ENCODE data around the gene PNRC2. TPM values are rescaled to one million over a fixed set of nuclear protein-coding genes. Genes with fewer than 3 reads are reported as not detected.
"Not testable (repeated sequence)": the region's sequence is repeated elsewhere in the genome, so short reads cannot be mapped to it uniquely, and the experiment has no call there.

PNRC2 gene
- total RNA-seq, 2 experiments from 2014 or later: 172 to 183 TPM

- no peak overlapping the region for H3K4me3 ChIP-seq (ENCODE audit: low read length)
- H3K9me3 ChIP-seq (ENCODE audit: control insufficient read depth in 1 of 2, insufficient read depth in 1 of 2, low read length in 2 of 2): no peaks in the 10 kb centered on the region
- H3K36me3 Mint-ChIP-seq (ENCODE audit: low read depth): no peaks in the 10 kb centered on the region
- ChIA-PET POLR2A (no interaction called here), CTCF (no interaction called here)
- no peaks in the 10 kb centered on the region for H3K4me1 Mint-ChIP-seq (ENCODE audit: low read depth)
- ATAC-seq (ENCODE audit: poor library complexity) (no peak), DNase-seq (no peak)
- intact Hi-C loops (cut with DNase I, micrococcal nuclease): no loop called here
- H3K27ac ChIP-seq (ENCODE audit: low read depth in 1 of 2, low read length in 2 of 2): no peak overlapping the region
- no peaks in the 10 kb centered on the region for H3K36me3 ChIP-seq (ENCODE audit: insufficient read depth, low read length)
- no peaks in the 10 kb centered on the region for H3K4me1 ChIP-seq (ENCODE audit: insufficient read depth, low read length)
- H3K9me3 Mint-ChIP-seq: no peaks in the 10 kb centered on the region
- H3K27ac Mint-ChIP-seq: no peak overlapping the region
- no peak for TF ChIP-seq CTCF (IDR thresholded peaks at IDR 0.05)
- H3K4me3 Mint-ChIP-seq: no peak overlapping the region
- H3K27me3 Mint-ChIP-seq: peaks cover 17% of the 10 kb centered on the region
- H3K27me3 ChIP-seq (ENCODE audit: control insufficient read depth in 1 of 2, insufficient read depth in 2 of 2, low read length in 2 of 2): peaks cover 0 to 7% of the 10 kb centered on the region in 2 experiments
Measured at GRCh38 chr1:24007079-24007478, 47.5 kb downstream of the PNRC2 start.

- H3K4me3 Mint-ChIP-seq; H3K27ac Mint-ChIP-seq; ATAC-seq (ENCODE audit: poor library complexity); intact Hi-C loops (cut with DNase I, micrococcal nuclease); CTCF ChIA-PET; H3K36me3 Mint-ChIP-seq (ENCODE audit: low read depth); H3K9me3 ChIP-seq (ENCODE audit: control insufficient read depth in 1 of 2, insufficient read depth in 1 of 2, low read length in 2 of 2); H3K4me3 ChIP-seq (ENCODE audit: low read length); H3K4me1 ChIP-seq (ENCODE audit: insufficient read depth, low read length); H3K27me3 ChIP-seq (ENCODE audit: control insufficient read depth in 1 of 2, insufficient read depth in 2 of 2, low read length in 2 of 2); H3K9me3 Mint-ChIP-seq; H3K36me3 ChIP-seq (ENCODE audit: insufficient read depth, low read length); DNase-seq; POLR2A ChIA-PET; H3K4me1 Mint-ChIP-seq (ENCODE audit: low read depth); H3K27ac ChIP-seq (ENCODE audit: low read depth in 1 of 2, low read length in 2 of 2): not testable (repeated sequence)
- H3K27me3 Mint-ChIP-seq: peaks cover 19% of the 10 kb centered on the region
Measured at GRCh38 chr1:24008574-24009184, 49.1 kb downstream of the PNRC2 start.

GRCh38 chr1:24009406-24009805 is 49.8 kb downstream of the PNRC2 start:
- intact Hi-C loops (cut with DNase I, micrococcal nuclease): no loop called here
- H3K27me3 Mint-ChIP-seq: peaks cover 23% of the 10 kb centered on the region
- CTCF ChIA-PET: no interaction called here

More at GRCh38 chr1:24009406-24009805, 49.8 kb downstream of the PNRC2 start:
- no peaks in the 10 kb centered on the region for H3K36me3 Mint-ChIP-seq (ENCODE audit: low read depth)
- no peak overlapping the region for H3K27ac Mint-ChIP-seq
- H3K27me3 ChIP-seq (ENCODE audit: control insufficient read depth in 1 of 2, insufficient read depth in 2 of 2, low read length in 2 of 2): peaks cover 0 to 10% of the 10 kb centered on the region in 2 experiments
- H3K4me3 Mint-ChIP-seq: no peak overlapping the region
- H3K4me1 Mint-ChIP-seq (ENCODE audit: low read depth): no peaks in the 10 kb centered on the region
- H3K4me1 ChIP-seq (ENCODE audit: insufficient read depth, low read length): no peaks in the 10 kb centered on the region
- no peak overlapping the region for H3K27ac ChIP-seq (ENCODE audit: low read depth in 1 of 2, low read length in 2 of 2)
- POLR2A ChIA-PET: no interaction called here
- no peak for ATAC-seq (ENCODE audit: poor library complexity)
- H3K4me3 ChIP-seq (ENCODE audit: low read length): no peak overlapping the region
- H3K36me3 ChIP-seq (ENCODE audit: insufficient read depth, low read length): no peaks in the 10 kb centered on the region
- no peak for TF ChIP-seq CTCF (IDR thresholded peaks at IDR 0.05)
- H3K9me3 ChIP-seq (ENCODE audit: control insufficient read depth in 1 of 2, insufficient read depth in 1 of 2, low read length in 2 of 2): no peaks in the 10 kb centered on the region
- DNase-seq: no peak
- no peaks in the 10 kb centered on the region for H3K9me3 Mint-ChIP-seq
